Mesothelial cell of epicardium (in vitro differentiated cells): Measurements from ENCODE around the gene ORM1. TPM values are rescaled to one million over a fixed set of nuclear protein-coding genes. Genes with fewer than 3 reads are reported as not detected.

Experiments used
- DNase-seq, 2 experiments: peaks; one replicate each; pipeline ENCODE4 v3.0.0; 2021; ENCODE audit warnings: low spot score in 2 of 2; ENCODE audit not compliant: unreplicated experiment in 2 of 2
- H3K27ac Mint-ChIP-seq: 2 replicates; pipeline ENCODE4 v1.8.0; 2021; ENCODE audit warnings: mixed read lengths
- H3K27me3 Mint-ChIP-seq: 2 replicates; pipeline ENCODE4 v1.8.0; 2021; ENCODE audit warnings: low read depth, mixed read lengths
- H3K36me3 Mint-ChIP-seq: 2 replicates; pipeline ENCODE4 v1.8.0; 2021; ENCODE audit warnings: mixed read lengths
- H3K4me1 Mint-ChIP-seq: 2 replicates; pipeline ENCODE4 v1.8.0; 2021; ENCODE audit warnings: mixed read lengths
- H3K4me3 Mint-ChIP-seq: 2 replicates; pipeline ENCODE4 v1.8.0; 2021; ENCODE audit warnings: mild to moderate bottlenecking, moderate library complexity, mixed read lengths
- H3K9me3 Mint-ChIP-seq: 2 replicates; pipeline ENCODE4 v1.8.0; 2021; ENCODE audit warnings: mixed read lengths
- CTCF ChIP-seq: fragments of 200-600 bp; sonication (generic); IDR thresholded peaks from one replicate; pipeline ENCODE4 v1.5.0; 2021; ENCODE audit warnings: antibody characterized with exemption; ENCODE audit not compliant: unreplicated experiment
- total RNA-seq: library from RNA; stranded (reverse); gene quantifications from 3 replicates; pipeline ENCODE4 v1.2.1, GENCODE V29; 2021

ORM1 gene
- total RNA-seq, 1 donor from 2014 or later = not detected

GRCh38 chr9:114371343-114371944 lies 48.5 kb downstream of the ORM1 start:
- no peak for TF ChIP-seq CTCF
- DNase-seq = no peak
- Mint-ChIP-seq H3K9me3 (no peaks in the 10 kb centered on the region), H3K36me3 (peaks cover 1% of the 10 kb centered on the region), H3K4me1 (peaks cover 2% of the 10 kb centered on the region), H3K4me3 (no peak overlapping the region), H3K27ac (no peak overlapping the region), H3K27me3 (no peaks in the 10 kb centered on the region)

- no peak for DNase-seq
- Mint-ChIP-seq H3K36me3 (peaks cover 6% of the 10 kb centered on the region), H3K27ac (no peak overlapping the region), H3K4me3 (no peak overlapping the region), H3K27me3 (no peaks in the 10 kb centered on the region), H3K9me3 (no peaks in the 10 kb centered on the region), H3K4me1 (no peaks in the 10 kb centered on the region)
- no peak for TF ChIP-seq CTCF
Observed at GRCh38 chr9:114371973-114372917, 49.3 kb downstream of the ORM1 start.

GRCh38 chr9:114372921-114373448 lies 50.1 kb downstream of the ORM1 start:
- H3K27me3 Mint-ChIP-seq = no peaks in the 10 kb centered on the region
- no peaks in the 10 kb centered on the region for H3K4me1 Mint-ChIP-seq
- H3K36me3 Mint-ChIP-seq = peaks cover 12% of the 10 kb centered on the region
- H3K4me3 Mint-ChIP-seq = no peak overlapping the region
- no peak overlapping the region for H3K27ac Mint-ChIP-seq
- no peak for DNase-seq
- TF ChIP-seq CTCF = no peak
- no peaks in the 10 kb centered on the region for H3K9me3 Mint-ChIP-seq

- DNase-seq = no peak
- no peak for TF ChIP-seq CTCF
- no peaks in the 10 kb centered on the region for H3K27me3 Mint-ChIP-seq
- no peak overlapping the region for H3K4me3 Mint-ChIP-seq
- H3K36me3 Mint-ChIP-seq = peaks cover 16% of the 10 kb centered on the region
- no peaks in the 10 kb centered on the region for H3K9me3 Mint-ChIP-seq
- H3K27ac Mint-ChIP-seq = no peak overlapping the region
- H3K4me1 Mint-ChIP-seq = no peaks in the 10 kb centered on the region
Observed at GRCh38 chr9:114373960-114374730, 51.2 kb downstream of the ORM1 start.

GRCh38 chr9:114374936-114375335 lies 52.0 kb downstream of the ORM1 start:
- TF ChIP-seq CTCF = no peak
- Mint-ChIP-seq H3K36me3 (peaks cover 17% of the 10 kb centered on the region), H3K27ac (no peak overlapping the region), H3K27me3 (no peaks in the 10 kb centered on the region), H3K4me1 (no peaks in the 10 kb centered on the region), H3K4me3 (no peak overlapping the region), H3K9me3 (no peaks in the 10 kb centered on the region)
- no peak for DNase-seq
